Stimulated activated CD4-positive, alpha-beta T cell treated with anti-CD3 and anti-CD28 coated beads, TNF-alpha, amount 100 ng/mL, for 24 hours (primary cell): ENCODE results near the gene WIPF3.
"Not testable (repeated sequence)": the region's sequence is repeated elsewhere in the genome, so short reads cannot be mapped to it uniquely, and the experiment has no call there.

Experiments used
- DNase-seq, 3 experiments: peaks; one replicate each; pipeline ENCODE4 v3.0.0-alpha.2; 2020; ENCODE audit warnings: low read depth in 3 of 3

WIPF3 gene

GRCh38 chr7:29878081-29878688 lies 71.9 kb downstream of the WIPF3 start:
- DNase-seq = peak in 1 of 3 experiments; percentile 5

GRCh38 chr7:29879609-29880008 lies 73.3 kb downstream of the WIPF3 start:
- no peak for DNase-seq

GRCh38 chr7:29881724-29882123 lies 75.4 kb downstream of the WIPF3 start:
- no peak for DNase-seq

DNA sequence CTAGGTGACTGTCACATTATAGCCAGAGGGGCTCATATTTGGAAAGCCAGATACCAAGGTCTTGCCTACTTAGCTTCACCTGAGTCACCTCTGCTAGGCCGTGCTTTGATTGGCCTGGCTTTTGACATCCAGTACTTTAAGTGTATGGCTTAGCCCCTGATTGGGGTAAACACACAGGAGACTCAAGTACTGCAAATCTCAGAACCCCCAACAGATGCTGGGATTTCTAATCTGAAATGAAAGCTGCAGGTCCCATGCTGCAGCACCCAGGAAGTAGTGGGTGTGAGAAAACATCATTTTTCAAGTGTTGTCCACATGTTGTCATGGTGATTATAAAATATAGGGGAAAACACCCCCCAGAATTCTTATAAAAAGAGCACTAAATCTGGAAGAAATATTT lies 76.2 kb downstream of the WIPF3 start:
- DNase-seq = no peak

DNA sequence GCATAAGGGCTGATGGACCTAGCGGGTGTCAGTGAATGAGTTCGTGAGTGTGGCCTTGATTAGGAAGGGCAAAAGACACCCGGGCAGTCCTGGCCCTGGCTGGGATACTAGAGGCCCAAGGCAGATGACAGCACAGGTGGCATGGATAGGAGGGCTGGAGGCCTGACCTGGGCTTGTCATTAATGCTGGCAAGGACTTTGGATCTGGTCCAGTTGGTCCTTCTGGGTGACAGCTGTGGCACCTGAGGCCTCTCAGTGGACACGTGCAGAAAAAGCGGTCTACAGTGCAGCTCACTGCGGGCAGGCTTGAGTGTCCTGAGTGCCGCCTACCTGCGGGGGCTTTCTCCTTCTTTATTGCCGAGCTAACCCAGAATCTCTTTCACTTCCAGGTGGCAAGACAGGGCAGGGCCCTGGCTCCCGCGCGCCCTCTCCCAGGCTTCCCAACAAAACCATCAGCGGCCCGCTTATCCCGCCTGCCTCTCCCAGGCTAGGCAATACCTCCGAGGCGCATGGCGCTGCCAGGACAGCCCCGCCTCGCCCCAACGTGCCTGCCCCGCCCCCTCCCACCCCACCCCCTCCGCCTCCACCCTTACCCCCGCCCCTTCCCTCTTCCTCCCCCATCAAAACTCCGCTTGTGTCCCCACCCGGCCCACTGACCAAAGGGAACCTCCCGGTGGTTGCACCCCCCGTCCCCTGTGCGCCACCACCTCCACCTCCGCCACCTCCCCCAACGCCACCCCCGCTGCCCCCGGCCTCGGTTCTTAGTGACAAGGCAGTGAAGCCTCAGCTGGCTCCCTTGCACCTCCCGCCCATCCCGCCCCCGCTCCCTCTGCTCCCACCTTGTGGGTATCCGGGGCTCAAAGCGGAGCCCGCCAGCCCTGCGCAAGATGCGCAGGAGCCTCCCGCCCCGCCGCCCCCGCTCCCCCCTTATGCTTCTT lies 77.4 kb downstream of the WIPF3 start:
- no peak for DNase-seq

DNA sequence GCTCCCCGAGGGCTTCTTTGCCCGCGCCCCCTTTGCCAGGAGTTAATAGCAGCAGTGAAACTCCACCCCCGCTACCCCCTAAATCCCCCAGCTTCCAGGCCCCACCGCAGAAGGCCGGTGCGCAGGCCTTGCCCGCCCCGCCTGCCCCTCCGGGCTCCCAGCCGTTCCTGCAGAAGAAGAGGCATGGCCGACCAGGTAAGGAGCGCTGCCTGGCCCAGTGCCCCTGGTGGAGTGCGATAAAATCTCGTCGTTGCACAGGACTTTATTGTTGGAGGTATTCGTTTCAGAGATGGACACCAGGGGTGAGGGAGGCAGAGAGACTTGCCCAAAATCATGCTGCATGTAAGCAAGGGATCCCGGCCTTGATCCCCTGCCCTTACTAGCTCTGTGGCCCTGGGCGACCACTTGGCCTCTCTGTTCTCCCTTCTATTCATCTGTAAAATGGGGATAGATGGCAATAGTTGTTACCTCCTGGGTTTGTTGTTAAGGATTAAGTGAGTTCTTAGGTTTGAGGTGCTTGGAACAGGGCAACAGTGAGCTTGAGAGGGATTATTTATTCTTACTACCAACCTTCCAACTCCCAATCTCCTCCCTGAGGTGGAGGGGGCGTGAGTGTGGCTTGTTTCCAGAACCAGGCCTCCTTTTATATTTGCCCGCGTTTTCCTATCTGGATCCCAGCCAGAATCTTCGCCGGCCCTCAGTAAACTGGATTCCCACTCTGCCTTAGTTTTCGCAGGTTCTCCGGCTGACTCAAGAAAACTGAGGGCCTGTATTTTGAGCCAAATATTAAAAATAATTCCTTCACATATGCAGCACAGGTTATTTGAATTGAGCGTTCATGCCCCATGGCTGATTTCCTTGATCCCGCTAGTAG lies 78.3 kb downstream of the WIPF3 start:
- DNase-seq = no peak

DNA sequence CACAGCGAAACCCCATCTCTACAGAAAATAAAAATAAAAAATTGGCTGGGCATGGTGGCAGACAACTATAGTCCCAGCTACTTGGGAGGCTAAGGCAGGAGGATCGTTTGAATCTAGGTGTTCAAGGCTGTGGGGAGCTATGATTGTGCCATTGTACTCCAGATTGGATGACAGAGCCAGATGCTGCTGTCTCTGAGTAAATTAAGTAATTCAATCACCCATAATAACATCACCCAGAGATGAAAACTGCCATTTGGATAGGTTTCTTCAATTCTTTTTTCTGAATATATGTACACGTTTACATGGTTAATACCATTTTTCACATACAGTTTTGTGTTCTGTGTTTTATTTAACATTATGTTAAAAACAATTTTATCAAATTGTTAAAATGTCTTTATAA lies 79.3 kb downstream of the WIPF3 start:
- DNase-seq = no peak

DNA sequence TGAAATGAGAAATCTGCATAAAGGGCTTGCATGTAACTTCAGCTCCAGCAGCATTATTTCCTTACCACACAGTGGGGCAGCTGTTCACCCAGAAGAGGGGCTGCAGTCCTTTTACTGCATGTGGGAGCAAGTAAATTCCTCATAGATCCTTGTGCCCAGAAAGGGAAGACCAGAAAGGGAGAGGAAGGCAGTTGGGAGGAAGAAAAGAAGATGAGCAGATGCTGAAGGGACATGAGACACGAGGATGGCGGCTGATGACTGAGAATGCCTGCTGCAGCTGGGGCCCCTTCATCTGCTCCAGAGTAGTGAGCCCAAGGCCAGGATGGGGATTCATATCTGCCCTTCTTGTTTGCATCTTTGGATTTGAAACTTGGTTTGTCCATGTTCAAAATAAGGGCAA lies 80.5 kb downstream of the WIPF3 start:
- DNase-seq = no peak

DNA sequence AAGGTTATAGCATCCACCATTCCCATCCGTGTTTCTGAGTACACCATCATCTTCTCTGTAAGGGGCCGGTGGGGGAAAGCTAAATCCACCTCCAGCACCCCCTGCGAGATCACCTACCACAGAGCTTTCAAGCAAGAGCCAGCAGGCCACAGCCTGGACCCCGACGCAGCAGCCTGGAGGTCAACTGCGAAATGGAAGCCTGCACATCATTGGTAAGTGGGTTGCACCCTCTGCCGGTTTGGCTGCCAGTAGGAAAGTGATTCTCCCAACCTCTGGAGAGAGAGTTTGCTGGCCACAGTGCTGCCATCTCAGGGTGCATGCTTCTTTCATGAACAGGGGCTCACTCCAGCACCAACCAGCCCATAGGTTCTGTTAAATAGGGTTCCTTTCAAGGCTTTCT lies 81.7 kb downstream of the WIPF3 start:
- DNase-seq = no peak

- no peak for DNase-seq
Observed at GRCh38 chr7:29889288-29889687, 83.0 kb downstream of the WIPF3 start.

DNA sequence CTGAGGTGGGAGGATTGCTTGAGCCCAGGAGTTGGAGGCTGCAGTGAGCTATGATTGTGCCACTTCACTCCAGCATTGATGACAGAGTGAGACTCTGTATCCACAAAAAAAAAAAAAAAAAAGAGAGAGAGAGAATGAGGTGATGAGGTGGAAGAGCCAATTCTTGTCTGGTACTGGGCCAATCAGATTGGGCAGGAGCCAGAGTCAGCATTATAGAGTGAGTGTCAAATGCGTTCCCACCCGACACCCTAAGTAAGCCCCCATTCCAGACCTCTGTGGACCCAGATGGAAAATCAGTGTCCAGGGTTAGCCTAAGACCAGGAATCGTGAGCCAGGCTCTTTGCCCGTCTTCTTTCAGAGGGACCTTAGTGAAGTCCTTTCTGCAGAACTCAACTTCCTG lies 83.9 kb downstream of the WIPF3 start:
- DNase-seq = no peak

GRCh38 chr7:29890786-29891185 lies 84.5 kb downstream of the WIPF3 start:
- DNase-seq = not testable (repeated sequence)

DNA sequence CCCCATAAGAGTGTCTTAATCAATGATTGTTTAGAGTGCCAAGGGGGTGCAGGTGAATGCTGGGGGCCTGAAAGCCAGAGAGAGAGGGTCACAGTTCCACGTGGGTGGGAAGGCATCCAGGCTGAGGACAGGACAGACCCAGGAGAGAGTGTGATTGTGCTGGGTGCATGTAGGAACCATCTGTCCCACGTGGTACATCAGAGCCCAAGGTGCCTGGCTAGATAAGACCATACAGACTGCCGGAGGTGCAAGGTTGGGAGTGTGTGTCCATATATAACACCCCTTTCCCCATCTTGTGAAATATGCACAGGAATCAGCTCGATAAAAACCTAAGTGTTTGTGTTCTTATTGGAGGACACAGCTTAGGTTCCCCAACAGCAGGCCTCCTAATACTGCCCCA lies 85.5 kb downstream of the WIPF3 start:
- DNase-seq = no peak

DNA sequence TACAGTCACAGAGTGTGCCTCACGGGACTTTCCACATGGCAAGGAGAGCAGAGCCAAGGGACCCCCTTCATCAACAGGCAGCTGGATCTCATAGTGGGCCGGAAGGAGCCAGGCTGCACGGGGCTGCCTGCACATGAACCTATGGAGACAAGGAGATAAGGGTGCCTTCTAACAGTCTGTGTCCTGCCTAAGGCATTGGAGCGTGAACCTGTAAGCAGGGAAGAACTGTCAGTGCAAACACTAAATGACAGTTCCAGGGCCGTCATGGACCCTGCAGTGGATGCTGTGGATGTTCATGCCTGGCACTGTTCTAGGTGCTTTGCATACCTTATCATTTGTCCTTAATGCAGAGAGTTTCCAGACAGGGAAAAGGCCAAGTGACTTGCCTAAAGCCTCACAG lies 85.9 kb downstream of the WIPF3 start:
- no peak for DNase-seq

GRCh38 chr7:29893351-29893965 lies 87.2 kb downstream of the WIPF3 start:
- no peak for DNase-seq

- no peak for DNase-seq
Observed at GRCh38 chr7:29894256-29894655, 87.9 kb downstream of the WIPF3 start.

GRCh38 chr7:29895559-29895958 lies 89.3 kb downstream of the WIPF3 start:
- no peak for DNase-seq

DNA sequence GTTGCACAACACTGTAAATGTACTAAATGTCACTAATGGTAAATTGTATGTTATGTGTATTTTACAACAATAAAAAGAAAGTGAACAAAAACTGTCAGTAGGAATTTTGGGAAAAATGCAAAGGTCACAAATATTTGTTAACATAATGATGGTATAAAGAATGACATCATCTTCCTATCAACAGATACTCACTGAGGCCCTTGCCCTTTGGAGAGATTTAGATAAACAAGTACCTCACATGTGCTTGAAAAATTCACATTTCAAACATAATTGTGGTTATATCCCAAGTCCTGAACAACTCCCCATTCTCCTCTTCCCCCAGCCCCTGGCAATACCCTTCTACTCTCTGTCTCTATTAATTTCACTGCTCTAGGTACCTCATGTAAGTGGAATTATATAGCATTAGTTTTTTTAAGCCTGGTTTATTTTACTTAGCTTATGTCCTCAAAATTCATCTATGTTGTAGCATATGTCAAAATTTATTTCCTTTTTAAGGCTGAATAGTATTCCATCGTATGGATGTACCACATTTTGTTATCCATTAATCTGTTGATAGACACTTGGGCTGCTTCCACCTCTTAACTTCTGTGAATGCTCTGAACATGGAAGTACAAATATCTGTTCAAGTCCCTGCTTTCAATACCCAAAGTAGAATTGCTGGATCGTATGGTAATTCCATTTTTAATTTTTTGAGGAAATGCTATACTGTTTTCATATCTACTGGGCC lies 90.5 kb downstream of the WIPF3 start:
- no peak for DNase-seq

- DNase-seq = no peak
Observed at GRCh38 chr7:29898301-29898700, 92.0 kb downstream of the WIPF3 start.

GRCh38 chr7:29900745-29901144 lies 94.4 kb downstream of the WIPF3 start:
- DNase-seq = no peak
